HepG2 (cell line): ENCODE measurements around the gene EFNA3. TPM values are rescaled to one million over a fixed set of nuclear protein-coding genes. Genes with fewer than 3 reads are reported as not detected.
A peak's percentile ranks its signal among the peaks of the same experiment; 100 is the strongest.

ENCODE experiments used
- ATAC-seq: fragments of 200-7000 bp; cut with Tn5 transposase; 3 replicates; pipeline ENCODE4 v1.9.1; 2020; ENCODE audit warnings: mild to moderate bottlenecking, moderate library complexity
- BruUV-seq: library from RNA; stranded (reverse); fragments of 400-500 nt; replicated peaks from 2 replicates; lab custom pipeline; 2021; lab: Mats Ljungman, UMichigan
- CTCF ChIA-PET: fragments of 300-600 bp; formaldehyde crosslinking; extraction: SDS; loops from one replicate; lab custom pipeline; 2021; ENCODE audit warnings: low total read pairs, inconsistent platforms, low intra/inter-chr PET ratio; lab: Yijun Ruan, JAX
- POLR2A ChIA-PET: fragments of 350-600 bp; sonication (Branson Sonifier 250); formaldehyde crosslinking; loops from one replicate; lab custom pipeline; 2020; ENCODE audit warnings: antibody characterized with exemption, inconsistent platforms; lab: Yijun Ruan, JAX
- DNase-seq: peaks from one replicate; pipeline ENCODE4 v3.0.0-alpha.2; 2015; ENCODE audit warnings: low spot score
- FAIRE-seq: peaks from 3 replicates; lab custom pipeline; 2011; peaks lifted over from hg19 to GRCh38; lab: Jason Lieb, UNC
- H2AFZ ChIP-seq: one replicate; pipeline ENCODE4 v1.6.1; 2011; ENCODE audit warnings: low read length, inconsistent platforms
- H3K27ac ChIP-seq: fragments of 300-600 bp; 3 replicates; pipeline ENCODE4 v1.8.0; 2011; ENCODE audit warnings: mixed run types, mild to moderate bottlenecking, mixed read lengths, low read length, inconsistent platforms; ENCODE audit not compliant: insufficient read depth; ENCODE audit errors: extremely low read length
- H3K27me3 ChIP-seq, 2 experiments: fragments of 200-600 bp in 1 of 2; 2 replicates in 1 of 2; 3 replicates in 1 of 2; pipeline versions ENCODE4 v1.6.0 to v1.8.0; 2011; ENCODE audit warnings: low read length in 2 of 2, mild to moderate bottlenecking in 2 of 2, moderate library complexity in 2 of 2, inconsistent platforms in 1 of 2; ENCODE audit not compliant: insufficient read depth in 2 of 2, control insufficient read depth in 1 of 2
- H3K36me3 ChIP-seq, 2 experiments: fragments of 200-600 bp in 1 of 2; replicated peaks in 1 of 2; 2 replicates in 1 of 2; 3 replicates in 1 of 2; pipeline versions ENCODE4 v1.5.1 to v1.8.0; 2011; ENCODE audit warnings: low read length in 2 of 2, inconsistent platforms in 1 of 2; ENCODE audit not compliant: insufficient read depth in 2 of 2, control insufficient read depth in 1 of 2
- H3K4me1 ChIP-seq: 2 replicates; pipeline ENCODE4 v1.5.1; 2012; ENCODE audit warnings: low read length, inconsistent platforms; ENCODE audit not compliant: insufficient read depth
- H3K4me2 ChIP-seq: 2 replicates; pipeline ENCODE4 v1.6.0; 2011; ENCODE audit warnings: low read depth, low read length, inconsistent platforms
- H3K4me3 ChIP-seq, 3 experiments: fragments of 200-600 bp in 1 of 3; sonication (generic), shearing (Covaris generic) in 1 of 3; replicated peaks in 1 of 3; 2 replicates each; pipeline ENCODE4 v1.5.1; 2011 to 2016; ENCODE audit warnings: low read length in 3 of 3, inconsistent platforms in 2 of 3, low read depth in 2 of 3, mild to moderate bottlenecking in 2 of 3, control low read depth in 1 of 3, mixed read lengths in 1 of 3; ENCODE audit not compliant: insufficient read depth in 1 of 3
- H3K79me2 ChIP-seq: one replicate; pipeline ENCODE4 v1.6.1; 2011; ENCODE audit warnings: low read length, inconsistent platforms; ENCODE audit not compliant: insufficient read depth
- H3K9ac ChIP-seq: 2 replicates; pipeline ENCODE4 v1.6.0; 2011; ENCODE audit warnings: mild to moderate bottlenecking, low read depth, low read length, inconsistent platforms; ENCODE audit not compliant: insufficient read depth
- H3K9me3 ChIP-seq: 2 replicates; pipeline ENCODE4 v1.5.1; 2012; ENCODE audit warnings: mild to moderate bottlenecking, low read length
- H4K20me1 ChIP-seq: 2 replicates; pipeline ENCODE4 v1.6.0; 2011; ENCODE audit warnings: inconsistent platforms, mild to moderate bottlenecking, low read length, moderate library complexity; ENCODE audit not compliant: insufficient read depth
- IRF9 ChIP-seq: sonication (generic); formaldehyde crosslinking; IDR thresholded peaks from 2 replicates; pipeline ENCODE4 v1.8.0; 2022; ENCODE audit warnings: missing genetic modification reagents, mild to moderate bottlenecking, borderline replicate concordance
- PAX8 ChIP-seq: sonication (generic); formaldehyde crosslinking; IDR thresholded peaks from 2 replicates; pipeline ENCODE4 v1.8.0; 2022; ENCODE audit warnings: mild to moderate bottlenecking, missing genetic modification reagents, borderline replicate concordance
- RAD21 ChIP-seq: fragments of 450-650 bp; formaldehyde crosslinking; IDR thresholded peaks from 2 replicates; pipeline ENCODE4 v1.5.0; 2020; ENCODE audit warnings: mild to moderate bottlenecking
- RFXANK ChIP-seq: IDR thresholded peaks from 2 replicates; pipeline ENCODE4 v1.6.1; 2016
- ZNF10 ChIP-seq: sonication (generic); formaldehyde crosslinking; IDR thresholded peaks from 2 replicates; pipeline ENCODE4 v1.4.0; 2020; ENCODE audit warnings: mild to moderate bottlenecking, low read depth, missing genetic modification reagents, borderline replicate concordance
- ZNF512 ChIP-seq: sonication (generic); formaldehyde crosslinking; IDR thresholded peaks from 2 replicates; pipeline ENCODE4 v1.4.0; 2020; ENCODE audit warnings: mild to moderate bottlenecking, missing genetic modification reagents
- ZNF543 ChIP-seq: sonication (generic); formaldehyde crosslinking; IDR thresholded peaks from 2 replicates; pipeline ENCODE4 v1.4.0; 2020; ENCODE audit warnings: mild to moderate bottlenecking, missing genetic modification reagents
- ZNF576 ChIP-seq: sonication (generic); formaldehyde crosslinking; IDR thresholded peaks from 2 replicates; pipeline ENCODE4 v1.4.0; 2020; ENCODE audit warnings: mild to moderate bottlenecking, missing genetic modification reagents
- WGBS: methylation state at CpG from one replicate; pipeline ENCODE4 v1.1.6; 2017; ENCODE audit warnings: low lambda C conversion rate; 5-methylcytosine and 5-hydroxymethylcytosine counted together
- in situ Hi-C: cut with HindIII; loops from 2 replicates; pipeline ENCODE4 v1.10.0; 2017; ENCODE audit warnings: low pct_unique_long_range_greater_than_20kb; ENCODE audit not compliant: extremely low pct_ligation_motif_present
- intact Hi-C: fragments of 100-400 bp; cut with micrococcal nuclease; formaldehyde crosslinking; loops from one replicate; pipeline ENCODE4 v1.10.0; 2022; ENCODE audit not compliant: unreplicated experiment
- polyA plus RNA-seq, 8 experiments: library from polyadenylated mRNA; depleted of rRNA in 3 of 8; stranded (reverse) in 7 of 8; unstranded in 1 of 8; fragments of >200 nt; fragmentation: Illumina TruSeq in 4 of 8; extraction: Trizol in 4 of 8; gene quantifications; 2 replicates each; pipeline versions ENCODE4 v1.2.1 to v1.2.3, GENCODE V29; 2011 to 2016; ENCODE audit warnings: low read depth in 4 of 8, missing spikeins in 1 of 8, mixed read lengths in 1 of 8; ENCODE audit not compliant: insufficient read depth in 1 of 8
- total RNA-seq, 5 experiments: library from RNA; depleted of rRNA; stranded (reverse); fragments of >200 nt; fragmentation: Illumina TruSeq; extraction: Trizol; gene quantifications; 2 replicates each; pipeline ENCODE4 v1.2.3, GENCODE V29; 2016; ENCODE audit warnings: low read depth in 1 of 5
- TF ChIP-seq, protein P1 (sequence below): sonication (generic); formaldehyde crosslinking; IDR thresholded peaks from 2 replicates; pipeline ENCODE4 v1.9.0; 2022; ENCODE audit warnings: missing genetic modification reagents, mild to moderate bottlenecking, borderline replicate concordance
- TF ChIP-seq, protein P2 (sequence below): IDR thresholded peaks from 2 replicates; pipeline ENCODE4 v1.6.1; 2016; ENCODE audit warnings: mild to moderate bottlenecking, missing biosample characterization, missing genetic modification reagents
- TF ChIP-seq, protein P3 (sequence below): conservative IDR thresholded peaks from 2 replicates; pipeline ENCODE4 v1.6.1; 2018; ENCODE audit warnings: missing genetic modification reagents

EFNA3 gene
- total and polyA plus RNA-seq, 2 of the 13 experiments (the other 11 are each of a cell fraction or from before 2014, with no cell fraction given): 1.0 to 5.7 TPM

DNA sequence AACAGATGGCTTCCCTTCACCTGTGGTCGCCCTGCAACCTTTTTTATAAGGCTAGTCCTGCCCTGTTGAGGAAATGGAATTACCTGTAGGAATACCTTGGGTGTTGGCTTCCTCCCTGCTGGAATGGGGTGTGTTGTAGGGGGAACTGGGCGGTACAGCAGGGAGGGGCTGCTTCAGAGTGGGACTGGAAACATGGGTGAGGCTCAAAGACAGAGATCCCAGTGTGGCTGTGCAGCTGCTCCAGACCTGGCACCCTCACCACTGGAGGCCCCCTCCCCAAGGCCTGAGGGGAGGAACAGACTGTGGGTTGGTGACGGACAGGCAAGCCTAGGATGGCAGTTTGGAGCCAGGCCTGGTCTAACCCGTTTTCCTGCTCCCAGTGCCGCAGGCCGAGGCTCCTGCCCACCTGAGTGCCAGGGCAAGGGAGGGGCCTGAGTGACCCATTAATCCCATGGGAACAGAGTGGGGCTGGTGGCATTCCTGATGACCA is 4.5 kb downstream of the EFNA3 start:
- CTCF ChIA-PET: interaction anchor here (1.4 to 2.9 kb wide), 5 partner anchors 20 to 84 kb away, joined by 3 to 39 read pairs (median 7); partner anchors contain the start of genes EFNA4 and ZBTB7B
- Histone ChIP-seq H3K27ac (no peak overlapping the region), H3K4me1 (peaks cover 88% of the 10 kb centered on the region), H3K9me3 (no peaks in the 10 kb centered on the region), H3K4me3 (peak overlapping the region in 1 of 3 experiments; percentile 70; a peak in 1 of 6 replicates), H3K36me3 (no peaks in the 10 kb centered on the region), H2AFZ (no peak overlapping the region), H3K27me3 (peaks cover 27 to 62% of the 10 kb centered on the region in 2 experiments), H4K20me1 (peaks cover 4% of the 10 kb centered on the region; the same call in 1 of the 2 replicates), H3K9ac (no peak overlapping the region), H3K4me2 (peak overlapping the region; percentile 90; the same call in 1 of the 2 replicates), H3K79me2 (no peaks in the 10 kb centered on the region)
- intact Hi-C loops (loop anchor here (5.0 to 10.0 kb wide), 2 partner anchors 36 to 178 kb away; no protein-coding TSS in a partner anchor), in situ Hi-C loops (no loop called here)
- POLR2A ChIA-PET: no interaction called here
- BruUV-seq: no TSS peak
- no peak for DNase-seq
- WGBS: 10% methylated on average over 2 of the region's 6 CpGs
- FAIRE-seq: no peak
- ATAC-seq: no peak
- TF ChIP-seq ZNF10 (CRISPR knock-in tag) (no peak), ZNF543 (CRISPR knock-in tag) (no peak), IRF9 (CRISPR knock-in tag) (no peak), PAX8 (no peak), ZNF576 (CRISPR knock-in tag) (no peak), ZNF512 (no peak), RAD21 (CRISPR knock-in tag) (no peak), RFXANK (CRISPR knock-in tag) (no peak)
- TF ChIP-seq, protein P1, sequence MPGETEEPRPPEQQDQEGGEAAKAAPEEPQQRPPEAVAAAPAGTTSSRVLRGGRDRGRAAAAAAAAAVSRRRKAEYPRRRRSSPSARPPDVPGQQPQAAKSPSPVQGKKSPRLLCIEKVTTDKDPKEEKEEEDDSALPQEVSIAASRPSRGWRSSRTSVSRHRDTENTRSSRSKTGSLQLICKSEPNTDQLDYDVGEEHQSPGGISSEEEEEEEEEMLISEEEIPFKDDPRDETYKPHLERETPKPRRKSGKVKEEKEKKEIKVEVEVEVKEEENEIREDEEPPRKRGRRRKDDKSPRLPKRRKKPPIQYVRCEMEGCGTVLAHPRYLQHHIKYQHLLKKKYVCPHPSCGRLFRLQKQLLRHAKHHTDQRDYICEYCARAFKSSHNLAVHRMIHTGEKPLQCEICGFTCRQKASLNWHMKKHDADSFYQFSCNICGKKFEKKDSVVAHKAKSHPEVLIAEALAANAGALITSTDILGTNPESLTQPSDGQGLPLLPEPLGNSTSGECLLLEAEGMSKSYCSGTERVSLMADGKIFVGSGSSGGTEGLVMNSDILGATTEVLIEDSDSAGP (CRISPR knock-in tag): no peak
- TF ChIP-seq, protein P2, sequence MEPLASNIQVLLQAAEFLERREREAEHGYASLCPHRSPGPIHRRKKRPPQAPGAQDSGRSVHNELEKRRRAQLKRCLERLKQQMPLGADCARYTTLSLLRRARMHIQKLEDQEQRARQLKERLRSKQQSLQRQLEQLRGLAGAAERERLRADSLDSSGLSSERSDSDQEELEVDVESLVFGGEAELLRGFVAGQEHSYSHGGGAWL (CRISPR knock-in tag): no peak
- TF ChIP-seq, protein P3, sequence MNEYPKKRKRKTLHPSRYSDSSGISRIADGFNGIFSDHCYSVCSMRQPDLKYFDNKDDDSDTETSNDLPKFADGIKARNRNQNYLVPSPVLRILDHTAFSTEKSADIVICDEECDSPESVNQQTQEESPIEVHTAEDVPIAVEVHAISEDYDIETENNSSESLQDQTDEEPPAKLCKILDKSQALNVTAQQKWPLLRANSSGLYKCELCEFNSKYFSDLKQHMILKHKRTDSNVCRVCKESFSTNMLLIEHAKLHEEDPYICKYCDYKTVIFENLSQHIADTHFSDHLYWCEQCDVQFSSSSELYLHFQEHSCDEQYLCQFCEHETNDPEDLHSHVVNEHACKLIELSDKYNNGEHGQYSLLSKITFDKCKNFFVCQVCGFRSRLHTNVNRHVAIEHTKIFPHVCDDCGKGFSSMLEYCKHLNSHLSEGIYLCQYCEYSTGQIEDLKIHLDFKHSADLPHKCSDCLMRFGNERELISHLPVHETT (CRISPR knock-in tag): no peak
